Melanocyte of skin (primary cell): ENCODE data around the gene CHMP5. TPM values are rescaled to one million over a fixed set of nuclear protein-coding genes. Genes with fewer than 3 reads are reported as not detected.

Experiments used
- total RNA-seq, 2 donors: library from RNA; depleted of rRNA; stranded (reverse); fragments of >200 nt; gene quantifications; 2 replicates each; pipeline ENCODE4 v1.2.3, GENCODE V29; 2012

Gene CHMP5
- 100 to 1,000 TPM; 109 to 149 TPM for total RNA-seq

GRCh38 chr9:33264473-33265177 lies at the start of gene CHMP5, which contains the start of gene BAG1:
CHMP5 (plus strand) TSS chr9:33265049; CDS start chr9:33265079, 30 bp downstream.
BAG1 (minus strand) TSS chr9:33264708.

GRCh38 chr9:33239921-33240320 lies 24.9 kb upstream of the CHMP5 start, which contains the start of gene SPINK4:
SPINK4 (plus strand) TSS chr9:33240167; CDS start chr9:33240209, 42 bp downstream.

GRCh38 chr9:33290247-33291030 lies 25.6 kb downstream of the CHMP5 start, which contains the start of gene NFX1:
NFX1 (plus strand) TSS chr9:33290516; CDS start chr9:33290573, 57 bp downstream.

Other genes starting within 250 kb of the CHMP5 start
- 100 to 1,000 TPM; 113 to 189 TPM for gene DNAJA1, start 239.8 kb upstream of the CHMP5 start, total RNA-seq
- 10 to 100 TPM; 22.7 to 39.6 TPM for gene SMU1, start 188.4 kb upstream of the CHMP5 start, total RNA-seq
- gene B4GALT1, start 97.7 kb upstream of the CHMP5 start, total RNA-seq: 10 to 100 TPM; 12.4 to 29.3 TPM
- gene SPINK4, start 24.9 kb upstream of the CHMP5 start, total RNA-seq: not detected
- 10 to 100 TPM; 25.8 to 27.3 TPM for gene BAG1, start 341 bp upstream of the CHMP5 start, total RNA-seq
- 10 to 100 TPM; 19.3 to 22.4 TPM for gene NFX1, start 25.5 kb downstream of the CHMP5 start, total RNA-seq
- gene AQP7, start 137.5 kb downstream of the CHMP5 start, total RNA-seq: under 1 TPM in 1 of 2 donors, not detected in 1; under 0.01 TPM
- 1 to 10 TPM in 1 of 2 donors, not detected in 1; 1.0 TPM for gene AQP3, start 182.5 kb downstream of the CHMP5 start, total RNA-seq
- 10 to 100 TPM; 32.0 to 56.9 TPM for gene NOL6, start 208.9 kb downstream of the CHMP5 start, total RNA-seq